ENCODE results near the gene SNAI3. TPM values are rescaled to one million over a fixed set of nuclear protein-coding genes. Genes with fewer than 3 reads are reported as not detected.

The SNAI3 gene
- total and polyA plus RNA-seq, 9 of the 15 experiments (the other 6 are each of a cell fraction or from before 2014, with no cell fraction given): 0.04 to 4.1 (median 0.80) TPM; not detected in 1

- TF ChIP-seq GTF2B (IDR thresholded peaks at IDR 0.05; ENCODE audit: extremely low read depth, insufficient read length) (no peak), TRIM24 (IDR thresholded peaks at IDR 0.05) (peak; percentile 82 to 88), E2F6 (IDR thresholded peaks at IDR 0.05; ENCODE audit: borderline replicate concordance in 1 of 2, extremely low read depth in 1 of 2, insufficient read depth in 1 of 2, insufficient read length in 1 of 2, low read depth in 1 of 2, low read length in 1 of 2, poor library complexity in 1 of 2, severe bottlenecking in 1 of 2) (peak in 1 of 2 experiments; percentile 44), ZNF589 (CRISPR knock-in tag; IDR thresholded peaks at IDR 0.05; ENCODE audit: low read depth) (no peak), ELK3 (CRISPR knock-in tag; IDR thresholded peaks at IDR 0.05) (no peak), ETV6 (IDR thresholded peaks at IDR 0.05; ENCODE audit: borderline replicate concordance in 1 of 2, low read depth in 2 of 2, low read length in 1 of 2) (0 out of 4 replicates have a peak, but pooled peaks of 1 of the 2 experiments have one; percentile 22), ETV6 (CRISPR knock-in tag; IDR thresholded peaks at IDR 0.05; ENCODE audit: borderline replicate concordance) (no peak), RBM17 (IDR thresholded peaks at IDR 0.05; ENCODE audit: borderline replicate concordance, low read depth, low read length) (no peak), THRB (CRISPR knock-in tag; conservative IDR thresholded peaks at IDR 0.05) (no peak), ZBTB12 (CRISPR knock-in tag; IDR thresholded peaks at IDR 0.05) (no peak), PPARD (CRISPR knock-in tag; IDR thresholded peaks at IDR 0.05) (no peak), TGIF2 (CRISPR knock-in tag; IDR thresholded peaks at IDR 0.05) (no peak), LCOR (CRISPR knock-in tag; IDR thresholded peaks at IDR 0.05) (peak; percentile 81), RNF219 (CRISPR knock-in tag; IDR thresholded peaks at IDR 0.05) (no peak), PRPF4 (IDR thresholded peaks at IDR 0.05; ENCODE audit: insufficient read depth, low read depth, low read length, poor library complexity, severe bottlenecking) (no peak), PTRF (tag; IDR thresholded peaks at IDR 0.05) (no peak), HNRNPUL1 (IDR thresholded peaks at IDR 0.05; ENCODE audit: low read length) (no peak), CGGBP1 (CRISPR knock-in tag; IDR thresholded peaks at IDR 0.05) (no peak)
Measured at GRCh38 chr16:88688013-88688778, 1.9 kb upstream of the SNAI3 start (continued).

Data from K562 (cell line).